D721Med (cell line): ENCODE measurements around the gene SMG9.

Experiments used
- DNase-seq: peaks from one replicate; pipeline ENCODE4 v3.0.0; 2011; ENCODE audit warnings: low spot score; ENCODE audit not compliant: insufficient read length
- FAIRE-seq: peaks from 2 replicates; lab custom pipeline; 2011; peaks lifted over from hg19 to GRCh38; lab: Jason Lieb, UNC
- CTCF ChIP-seq: IDR thresholded peaks from 2 replicates; pipeline ENCODE4 v1.5.1; 2012; ENCODE audit warnings: mild to moderate bottlenecking, control low read depth; ENCODE audit not compliant: insufficient read depth; ENCODE audit errors: missing control alignments

SMG9 gene

DNA sequence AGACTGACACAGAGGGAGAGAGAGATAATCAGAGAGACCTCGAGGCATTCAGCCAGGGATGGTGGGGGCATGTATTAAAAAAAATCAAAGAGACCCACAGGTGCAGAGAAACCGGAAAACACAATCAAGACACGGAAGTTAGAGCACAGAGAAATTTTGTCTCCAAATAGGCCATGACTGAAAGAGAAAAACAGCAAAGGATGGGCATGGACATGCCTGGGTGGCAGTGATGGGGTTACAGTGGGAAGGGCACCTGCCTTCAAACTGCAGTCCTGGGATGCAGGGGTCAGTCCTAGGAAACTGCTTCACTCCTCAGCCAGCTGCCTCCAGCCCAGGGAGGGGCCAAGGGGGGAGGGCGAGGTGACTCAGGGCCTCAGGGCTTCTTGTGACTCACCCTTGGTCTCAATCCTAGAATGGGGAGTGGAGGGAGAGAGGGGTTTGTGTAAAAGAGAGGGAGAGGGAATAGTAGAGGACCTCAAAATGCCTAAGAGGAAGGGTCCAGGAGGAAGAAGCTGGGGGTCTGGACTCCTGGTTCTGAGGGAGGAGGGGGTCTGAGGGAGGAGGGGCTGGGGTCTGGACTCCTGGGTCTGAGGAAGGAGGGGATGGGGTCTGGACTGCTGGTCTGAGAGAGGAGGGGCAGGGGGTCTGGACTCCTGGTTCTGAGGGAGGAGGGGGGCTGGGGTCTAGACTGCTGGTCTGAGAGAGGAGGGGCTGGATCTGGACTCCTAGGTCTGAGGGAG lies 29.6 kb upstream of the SMG9 start:
- no peak for DNase-seq
- no peak for FAIRE-seq
- TF ChIP-seq CTCF = no peak

- TF ChIP-seq CTCF = no peak
- FAIRE-seq (no peak), DNase-seq (no peak)
These were observed 28.9 kb upstream of the SMG9 start for GRCh38 chr19:43783636-43784035.

GRCh38 chr19:43782689-43783231 lies 28.0 kb upstream of the SMG9 start:
- FAIRE-seq = no peak
- no peak for TF ChIP-seq CTCF
- no peak for DNase-seq

DNA sequence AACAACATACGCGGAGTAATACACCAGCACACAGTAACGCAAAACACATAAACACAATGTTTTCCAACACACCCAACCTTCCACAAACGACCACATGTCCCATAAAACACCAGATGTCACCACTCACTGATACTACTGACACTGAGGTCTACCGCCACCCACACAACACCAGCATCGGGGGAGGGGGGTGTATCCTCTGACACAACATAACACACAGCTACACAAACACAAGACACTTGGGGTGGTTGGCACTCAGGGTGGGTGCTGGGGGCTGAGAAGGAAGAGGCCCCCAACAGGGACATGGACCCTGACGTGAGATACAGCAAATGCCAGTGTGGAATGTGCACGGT lies 27.5 kb upstream of the SMG9 start:
- TF ChIP-seq CTCF = no peak
- DNase-seq = no peak
- no peak for FAIRE-seq

- TF ChIP-seq CTCF = no peak
- DNase-seq (no peak), FAIRE-seq (no peak)
These were observed 27.0 kb upstream of the SMG9 start for GRCh38 chr19:43781630-43782310.

DNA sequence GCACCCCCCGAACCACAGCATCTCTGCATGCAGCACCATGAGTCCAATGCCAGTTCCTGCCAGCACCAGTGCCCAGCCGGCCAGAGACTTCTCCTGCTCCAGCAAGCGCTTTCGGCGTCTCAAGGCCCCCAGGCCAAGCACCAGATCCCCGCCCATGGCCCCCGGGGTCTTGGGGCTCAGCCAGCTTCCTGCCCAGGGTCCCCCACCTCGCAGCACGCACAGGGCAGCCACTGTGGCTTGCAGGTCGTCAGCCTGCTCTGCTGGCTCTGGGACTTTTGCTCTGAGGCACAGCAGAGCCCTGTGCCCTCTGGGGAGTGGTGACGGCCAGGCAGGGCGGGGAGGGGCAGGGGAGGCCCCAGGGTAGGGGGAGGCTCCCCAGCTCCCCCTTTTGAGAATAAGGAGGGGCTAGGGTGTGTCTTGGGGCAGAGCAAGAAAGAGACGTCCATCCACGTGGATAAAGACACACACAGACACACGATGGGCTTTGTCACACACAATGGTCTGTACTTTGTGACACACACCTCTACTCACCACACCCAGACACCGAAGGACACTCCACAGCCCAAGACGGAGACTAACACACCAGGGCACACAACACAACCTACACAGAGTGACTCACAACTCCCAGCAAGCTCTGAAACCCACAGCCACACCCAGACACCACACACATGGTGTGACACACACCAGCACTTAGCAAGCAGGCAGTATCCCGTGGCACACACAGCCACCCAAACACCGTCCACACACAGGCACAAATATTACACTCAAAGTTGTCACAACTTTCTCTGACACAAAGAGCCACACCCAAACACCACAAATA lies 26.2 kb upstream of the SMG9 start, which contains the start of gene KCNN4:
KCNN4 (minus strand) TSS at position 268 of the 820 bp plus-strand sequence; CDS start at position 156, 112 bp downstream.
- DNase-seq (no peak), FAIRE-seq (no peak)
- no peak for TF ChIP-seq CTCF
